ENCODE measurements around the gene EFEMP1.

GRCh38 chr2:55970500-55970899, 46.9 kb upstream of the EFEMP1 start:
- TF ChIP-seq ZNF274 (IDR thresholded peaks at IDR 0.05; ENCODE audit: low read depth, low read length) (no peak), YY1 (IDR thresholded peaks at IDR 0.05; ENCODE audit: insufficient read depth, insufficient read length) (no peak), SUZ12 (IDR thresholded peaks at IDR 0.05; ENCODE audit: extremely low read depth, insufficient read depth, insufficient read length) (no peak)
